Endothelial cell of umbilical vein (primary cell): Measurements from ENCODE around the gene STK32C. TPM values are rescaled to one million over a fixed set of nuclear protein-coding genes. Genes with fewer than 3 reads are reported as not detected.

Experiments used
- BruUV-seq: library from RNA; stranded (reverse); fragments of 400-500 nt; replicated peaks from 2 replicates; lab custom pipeline; 2021; lab: Mats Ljungman, UMichigan
- CTCF ChIA-PET: fragments of 300-600, 350-600 bp; sonication (Branson Sonifier 250); formaldehyde crosslinking; loops from one replicate; lab custom pipeline; 2021; ENCODE audit warnings: antibody characterized with exemption, inconsistent platforms; lab: Charles Lee
- POLR2A ChIA-PET: fragments of 300-600, 350-600 bp; sonication (Branson Sonifier 250); formaldehyde crosslinking; loops from one replicate; lab custom pipeline; 2021; ENCODE audit warnings: antibody characterized with exemption, inconsistent platforms; lab: Charles Lee
- DNase-seq: peaks from one replicate; pipeline ENCODE4 v3.0.0-alpha.2; 2011; ENCODE audit warnings: low read depth, low spot score
- FAIRE-seq: peaks from 2 replicates; lab custom pipeline; 2011; peaks lifted over from hg19 to GRCh38; lab: Jason Lieb, UNC
- H2AFZ ChIP-seq: 2 replicates; pipeline ENCODE4 v1.6.0; 2012; ENCODE audit warnings: low read depth, low read length, control low read depth, inconsistent platforms
- H3K27ac ChIP-seq: 2 replicates; pipeline ENCODE4 v1.5.1; 2011; ENCODE audit warnings: low read depth, mild to moderate bottlenecking, control low read depth, low read length, moderate library complexity; ENCODE audit not compliant: insufficient read depth
- H3K27me3 ChIP-seq, 2 experiments: 2 replicates each; pipeline versions ENCODE4 v1.6.0 to v1.6.1; 2011; ENCODE audit warnings: low read length in 2 of 2, mixed read lengths in 1 of 2; ENCODE audit not compliant: control insufficient read depth in 2 of 2, insufficient read depth in 2 of 2
- H3K36me3 ChIP-seq, 2 experiments: 2 replicates in 1 of 2; 3 replicates in 1 of 2; pipeline ENCODE4 v1.5.1; 2011; ENCODE audit warnings: low read length in 2 of 2, mild to moderate bottlenecking in 1 of 2, moderate library complexity in 1 of 2; ENCODE audit not compliant: control insufficient read depth in 2 of 2, insufficient read depth in 2 of 2; ENCODE audit errors: extremely low read depth in 1 of 2
- H3K4me1 ChIP-seq: 3 replicates; pipeline ENCODE4 v1.5.1; 2011; ENCODE audit warnings: mild to moderate bottlenecking, low read length; ENCODE audit not compliant: control insufficient read depth, insufficient read depth; ENCODE audit errors: extremely low read depth
- H3K4me2 ChIP-seq: 2 replicates; pipeline ENCODE4 v1.6.1; 2011; ENCODE audit warnings: low read length, control low read depth, mixed read lengths; ENCODE audit not compliant: insufficient read depth
- H3K4me3 ChIP-seq, 3 experiments: fragments of 200-600 bp in 1 of 3; sonication (generic), shearing (Covaris generic) in 1 of 3; replicated peaks in 1 of 3; 2 replicates each; pipeline ENCODE4 v1.5.1; 2011 to 2016; ENCODE audit warnings: control low read depth in 3 of 3, low read length in 3 of 3, mild to moderate bottlenecking in 2 of 3, inconsistent platforms in 1 of 3, low read depth in 1 of 3, moderate library complexity in 1 of 3; ENCODE audit not compliant: insufficient read depth in 1 of 3
- H3K79me2 ChIP-seq: 2 replicates; pipeline ENCODE4 v1.6.0; 2012; ENCODE audit warnings: low read length, inconsistent platforms; ENCODE audit not compliant: control insufficient read depth, insufficient read depth
- H3K9ac ChIP-seq: replicated peaks from 2 replicates; pipeline ENCODE3; 2011; ENCODE audit warnings: low read length, control low read depth; ENCODE audit not compliant: insufficient read depth; ENCODE audit errors: extremely low read depth
- H3K9me1 ChIP-seq: replicated peaks from 3 replicates; pipeline ENCODE4 v1.6.0; 2011; ENCODE audit warnings: mild to moderate bottlenecking, low read length; ENCODE audit not compliant: control insufficient read depth, insufficient read depth; ENCODE audit errors: extremely low read depth
- H3K9me3 ChIP-seq: replicated peaks from 2 replicates; pipeline ENCODE4 v1.5.1; 2012; ENCODE audit warnings: low read length, inconsistent platforms; ENCODE audit not compliant: control insufficient read depth, insufficient read depth
- H4K20me1 ChIP-seq: replicated peaks from 2 replicates; pipeline ENCODE3; 2011; ENCODE audit warnings: mild to moderate bottlenecking, low read length; ENCODE audit not compliant: control insufficient read depth, insufficient read depth; ENCODE audit errors: extremely low read depth
- CTCF ChIP-seq, 2 donors: IDR thresholded peaks; 1 replicate in 1 of 2; 2 replicates in 1 of 2; pipeline ENCODE4 v1.5.1; 2011; ENCODE audit warnings: low read length in 2 of 2, mild to moderate bottlenecking in 2 of 2, moderate library complexity in 2 of 2, control low read depth in 1 of 2, inconsistent platforms in 1 of 2, low read depth in 1 of 2; ENCODE audit not compliant: insufficient read depth in 1 of 2; ENCODE audit errors: extremely low read depth in 1 of 2
- FOS ChIP-seq: IDR thresholded peaks from 2 replicates; pipeline ENCODE4 v1.6.1; 2011; ENCODE audit warnings: mild to moderate bottlenecking, low read length, moderate library complexity, borderline replicate concordance; ENCODE audit not compliant: insufficient read depth
- GATA2 ChIP-seq: IDR thresholded peaks from 2 replicates; pipeline ENCODE4 v1.7.0; 2011; ENCODE audit warnings: low read depth, mild to moderate bottlenecking, moderate library complexity, mixed read lengths, low read length; ENCODE audit not compliant: insufficient read length, insufficient read depth
- JUN ChIP-seq: IDR thresholded peaks from 2 replicates; pipeline ENCODE4 v1.6.1; 2011; ENCODE audit warnings: borderline replicate concordance, low read depth; ENCODE audit not compliant: insufficient read length, insufficient read depth
- MYC ChIP-seq: IDR thresholded peaks from one replicate; pipeline ENCODE4 v1.6.1; 2011; ENCODE audit warnings: mild to moderate bottlenecking, low read depth, low read length
- POLR2A ChIP-seq: IDR thresholded peaks from 2 replicates; pipeline ENCODE4 v1.6.1; 2012; ENCODE audit warnings: low read depth, mild to moderate bottlenecking, control low read depth, low read length
- POLR2AphosphoS5 ChIP-seq: IDR thresholded peaks from 2 replicates; pipeline ENCODE4 v1.6.1; 2012; ENCODE audit warnings: low read depth, mild to moderate bottlenecking, control low read depth, low read length, moderate library complexity; ENCODE audit not compliant: insufficient read depth
- dilution Hi-C: fragments of 300-500 bp; cut with MboI; formaldehyde crosslinking; loops from one replicate; pipeline ENCODE4 v1.15.0; 2019; ENCODE audit warnings: low sequenced_read_pairs; ENCODE audit not compliant: extremely low pct_ligation_motif_present
- intact Hi-C: fragments of 100-400 bp; cut with micrococcal nuclease; formaldehyde crosslinking; loops from one replicate; pipeline ENCODE4 v1.10.0; 2022
- polyA plus RNA-seq, 4 experiments: library from polyadenylated mRNA; depleted of rRNA in 3 of 4; stranded (reverse) in 3 of 4; unstranded in 1 of 4; fragments of >200 nt; gene quantifications; 2 replicates each; pipeline versions ENCODE4 v1.2.1 to v1.2.3, GENCODE V29; 2011 to 2012; ENCODE audit warnings: missing spikeins in 1 of 4
- total RNA-seq: library from RNA; stranded (reverse); gene quantifications from 2 replicates; pipeline ENCODE4 v1.2.3, GENCODE V29; 2021
- TF ChIP-seq, protein P1 (sequence below): IDR thresholded peaks from 2 replicates; pipeline ENCODE4 v1.6.1; 2011; ENCODE audit not compliant: insufficient read depth, insufficient read length

STK32C gene
- total and polyA plus RNA-seq, 2 donors (not counting 3 experiments of a cell fraction or from before 2014, with no cell fraction given), result 5.4 to 14.1 TPM

DNA sequence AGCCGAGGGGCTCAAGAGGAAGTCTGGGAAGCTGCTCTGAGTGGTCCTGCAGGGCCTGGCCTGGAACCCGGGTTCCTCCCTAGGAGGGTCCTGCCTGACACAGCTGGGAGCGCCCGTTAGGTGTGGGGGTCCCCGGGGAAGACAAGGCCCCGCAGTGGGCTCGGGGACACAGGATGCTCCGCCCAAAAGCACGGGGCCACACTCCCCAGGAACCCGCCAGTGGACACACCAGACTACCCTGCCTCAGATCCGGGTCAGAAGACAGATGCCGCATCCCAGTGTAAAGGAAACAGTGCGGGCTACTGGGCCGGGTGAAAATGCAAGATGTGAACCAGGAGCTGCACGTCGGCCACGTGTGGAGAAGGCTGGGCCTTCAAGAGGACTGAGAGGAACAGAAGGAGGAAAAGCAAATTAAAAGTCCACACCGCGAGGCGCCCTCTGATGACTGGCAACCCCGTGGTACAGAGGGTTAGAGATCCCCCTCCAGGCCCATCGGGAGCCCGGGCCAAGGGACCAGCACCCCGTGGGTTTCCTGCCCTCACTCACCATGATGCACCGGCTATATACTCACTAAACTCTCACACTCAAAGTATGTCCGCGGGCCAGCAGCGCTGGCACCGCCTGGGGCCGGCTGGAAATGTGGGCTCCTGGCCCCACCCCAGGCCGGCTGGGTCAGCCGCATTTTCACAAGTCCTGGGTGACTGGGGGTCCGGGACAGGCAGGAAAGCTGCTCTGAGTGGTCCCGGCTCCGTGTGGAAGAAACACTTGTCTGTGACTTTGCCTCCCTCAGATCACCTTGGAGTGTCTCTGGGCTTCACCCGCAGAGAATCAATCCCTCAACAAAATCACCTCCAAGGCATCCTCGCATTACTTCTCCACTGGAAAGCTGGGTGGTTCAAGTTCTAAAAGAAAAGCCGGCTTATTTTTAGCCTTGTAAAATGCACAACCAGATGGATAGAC lies 6.1 kb downstream of the STK32C start:
- no peaks in the 10 kb centered on the region for H3K4me1 ChIP-seq
- H3K9me1 ChIP-seq, result no peaks in the 10 kb centered on the region
- no peak overlapping the region for H2AFZ ChIP-seq
- FAIRE-seq (no peak), DNase-seq (no peak)
- no TSS peak for BruUV-seq
- H3K36me3 ChIP-seq, result no peaks in the 10 kb centered on the region
- ChIA-PET CTCF (no interaction called here), POLR2A (no interaction called here)
- dilution Hi-C loops (no loop called here), intact Hi-C loops (no loop called here)
- no peak overlapping the region for H3K4me3 ChIP-seq
- H3K9ac ChIP-seq, result no peak overlapping the region
- no peaks in the 10 kb centered on the region for H4K20me1 ChIP-seq
- peaks cover 0 to 7% of the 10 kb centered on the region in 2 experiments for H3K27me3 ChIP-seq
- TF ChIP-seq JUN (no peak), POLR2A (no peak), POLR2AphosphoS5 (no peak), FOS (no peak), CTCF (IDR thresholded peaks at IDR 0.05; ENCODE audit: extremely low read depth in 1 of 2, insufficient read depth in 1 of 2, low read depth in 1 of 2, low read length in 2 of 2) (no peak), MYC (no peak), GATA2 (no peak)
- TF ChIP-seq, protein P1, sequence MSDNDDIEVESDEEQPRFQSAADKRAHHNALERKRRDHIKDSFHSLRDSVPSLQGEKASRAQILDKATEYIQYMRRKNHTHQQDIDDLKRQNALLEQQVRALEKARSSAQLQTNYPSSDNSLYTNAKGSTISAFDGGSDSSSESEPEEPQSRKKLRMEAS, result no peak
- no peaks in the 10 kb centered on the region for H3K9me3 ChIP-seq
- no peak overlapping the region for H3K27ac ChIP-seq
- H3K4me2 ChIP-seq, result no peak overlapping the region
- no peaks in the 10 kb centered on the region for H3K79me2 ChIP-seq
